ENCODE measurements around the gene CLDN6.
"Not testable (repeated sequence)": the region's sequence is repeated elsewhere in the genome, so short reads cannot be mapped to it uniquely, and the experiment has no call there.

Gene CLDN6

GRCh38 chr16:3056336-3057180, 38.6 kb upstream of the CLDN6 start:
- no peak for TF ChIP-seq CTCF (IDR thresholded peaks at IDR 0.05; ENCODE audit: low read depth, low read length)
- no peak overlapping the region for H3K4me3 ChIP-seq (replicated peaks in 1 of 2; ENCODE audit: low read depth in 2 of 2, low read length in 2 of 2)
- no peak for DNase-seq (ENCODE audit: low read depth in 2 of 2)

GRCh38 chr16:3055734-3056115, 37.7 kb upstream of the CLDN6 start:
- DNase-seq (ENCODE audit: low read depth in 2 of 2); H3K4me3 ChIP-seq (replicated peaks in 1 of 2; ENCODE audit: low read depth in 2 of 2, low read length in 2 of 2): not testable (repeated sequence)

GRCh38 chr16:3054965-3055733, 37.2 kb upstream of the CLDN6 start:
- no peak overlapping the region for H3K4me3 ChIP-seq (replicated peaks in 1 of 2; ENCODE audit: low read depth in 2 of 2, low read length in 2 of 2)
- no peak for DNase-seq (ENCODE audit: low read depth in 2 of 2)
- TF ChIP-seq CTCF (IDR thresholded peaks at IDR 0.05; ENCODE audit: low read depth, low read length) = no peak

GRCh38 chr16:3053330-3053710, 35.3 kb upstream of the CLDN6 start:
- H3K4me3 ChIP-seq (replicated peaks in 1 of 2; ENCODE audit: low read depth in 2 of 2, low read length in 2 of 2); DNase-seq (ENCODE audit: low read depth in 2 of 2): not testable (repeated sequence)

- H3K4me3 ChIP-seq (replicated peaks in 1 of 2; ENCODE audit: low read depth in 2 of 2, low read length in 2 of 2); DNase-seq (ENCODE audit: low read depth in 2 of 2): not testable (repeated sequence)
Observed at GRCh38 chr16:3052571-3053329, 34.8 kb upstream of the CLDN6 start.

GRCh38 chr16:3051494-3051893, 33.5 kb upstream of the CLDN6 start:
- no peak for DNase-seq (ENCODE audit: low read depth in 2 of 2)
- TF ChIP-seq CTCF (IDR thresholded peaks at IDR 0.05; ENCODE audit: low read depth, low read length) = no peak
- no peak overlapping the region for H3K4me3 ChIP-seq (replicated peaks in 1 of 2; ENCODE audit: low read depth in 2 of 2, low read length in 2 of 2)

- no peak for TF ChIP-seq CTCF (IDR thresholded peaks at IDR 0.05; ENCODE audit: low read depth, low read length)
- H3K4me3 ChIP-seq (replicated peaks in 1 of 2; ENCODE audit: low read depth in 2 of 2, low read length in 2 of 2) = no peak overlapping the region
- no peak for DNase-seq (ENCODE audit: low read depth in 2 of 2)
Observed at GRCh38 chr16:3051009-3051408, 33.0 kb upstream of the CLDN6 start.

- TF ChIP-seq CTCF (IDR thresholded peaks at IDR 0.05; ENCODE audit: low read depth, low read length) = no peak
- no peak for DNase-seq (ENCODE audit: low read depth in 2 of 2)
- H3K4me3 ChIP-seq (replicated peaks in 1 of 2; ENCODE audit: low read depth in 2 of 2, low read length in 2 of 2) = no peak overlapping the region
Observed at GRCh38 chr16:3050487-3050886, 32.5 kb upstream of the CLDN6 start.

Data from cardiac fibroblast (primary cell).